Right renal cortex interstitium (tissue), 3 donors: ENCODE results near the gene TWF1. TPM values are rescaled to one million over a fixed set of nuclear protein-coding genes. Genes with fewer than 3 reads are reported as not detected.
"Not testable (repeated sequence)": the region's sequence is repeated elsewhere in the genome, so short reads cannot be mapped to it uniquely, and the experiment has no call there.

ENCODE experiments used
- DNase-seq, 3 donors: peaks; one replicate each; pipeline ENCODE4 v3.0.0-alpha.2; 2013; ENCODE audit warnings: low read depth in 3 of 3, low spot score in 2 of 3
- polyA plus RNA-seq, 3 donors: library from polyadenylated mRNA; unstranded; fragments of 120-200 nt; gene quantifications; one replicate each; pipeline ENCODE4 v1.2.1, GENCODE V29; 2013; ENCODE audit not compliant: insufficient read length in 3 of 3

Gene TWF1
- polyA plus RNA-seq, 3 donors: 77.3 to 83.9 (median 81.9) TPM

DNA sequence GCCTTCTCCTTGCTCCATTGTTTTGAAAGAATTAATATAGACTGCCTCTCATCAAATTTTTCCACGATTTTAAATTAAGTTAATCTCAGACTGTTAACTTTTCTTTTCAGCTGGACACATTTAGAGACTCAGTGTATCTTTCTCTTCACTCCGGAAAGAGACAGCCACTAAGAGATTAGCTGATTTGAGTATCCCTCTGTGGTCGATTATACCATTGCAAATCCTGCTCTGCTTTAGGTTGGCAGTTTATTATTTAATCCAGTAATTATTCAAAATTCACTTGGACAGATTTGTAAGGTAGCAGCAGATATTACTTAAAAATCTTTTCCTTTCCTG lies 588 bp upstream of the TWF1 start:
- DNase-seq: peak in 1 of 3 donors; percentile 25

DNA sequence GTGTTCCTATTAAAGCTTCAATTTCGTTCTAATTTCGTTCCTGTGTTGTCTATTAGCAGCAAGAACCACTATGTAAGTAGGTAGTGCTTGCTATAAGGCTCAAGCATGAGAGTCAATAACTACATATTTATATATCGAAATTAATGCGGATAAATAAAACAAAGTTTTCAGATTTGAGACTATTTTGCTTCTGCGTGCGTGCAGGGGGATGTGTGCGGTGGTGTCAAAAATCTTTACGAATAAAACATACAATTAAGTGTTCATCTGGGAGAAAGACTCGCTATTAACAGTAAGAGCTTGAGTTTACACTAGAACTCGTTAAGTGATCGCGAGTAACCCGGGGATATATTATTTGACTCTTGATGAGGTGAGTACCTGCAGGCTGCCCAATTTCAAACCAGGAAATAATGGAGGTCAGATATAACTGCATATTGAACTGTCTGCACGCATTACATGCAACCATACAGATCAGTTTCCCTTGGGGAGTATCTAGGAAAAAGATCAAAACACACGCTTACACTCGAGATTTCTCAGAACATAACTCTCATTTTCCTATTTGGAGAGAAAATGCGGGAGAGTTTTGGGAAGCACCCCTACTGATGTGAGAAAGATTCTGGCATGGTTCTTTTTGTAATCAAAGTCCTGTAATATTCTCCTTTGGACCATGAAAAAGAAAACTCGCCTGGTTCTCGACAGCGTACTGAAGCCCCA lies 813 bp downstream of the TWF1 start:
- peak in 1 of 3 donors; percentile 24 for DNase-seq

GRCh38 chr12:43797561-43798217 lies 8.4 kb downstream of the TWF1 start:
- no peak for DNase-seq

GRCh38 chr12:43795716-43796280 lies 10.3 kb downstream of the TWF1 start:
- no peak for DNase-seq

GRCh38 chr12:43789941-43790340 lies 16.2 kb downstream of the TWF1 start:
- DNase-seq: no peak

DNA sequence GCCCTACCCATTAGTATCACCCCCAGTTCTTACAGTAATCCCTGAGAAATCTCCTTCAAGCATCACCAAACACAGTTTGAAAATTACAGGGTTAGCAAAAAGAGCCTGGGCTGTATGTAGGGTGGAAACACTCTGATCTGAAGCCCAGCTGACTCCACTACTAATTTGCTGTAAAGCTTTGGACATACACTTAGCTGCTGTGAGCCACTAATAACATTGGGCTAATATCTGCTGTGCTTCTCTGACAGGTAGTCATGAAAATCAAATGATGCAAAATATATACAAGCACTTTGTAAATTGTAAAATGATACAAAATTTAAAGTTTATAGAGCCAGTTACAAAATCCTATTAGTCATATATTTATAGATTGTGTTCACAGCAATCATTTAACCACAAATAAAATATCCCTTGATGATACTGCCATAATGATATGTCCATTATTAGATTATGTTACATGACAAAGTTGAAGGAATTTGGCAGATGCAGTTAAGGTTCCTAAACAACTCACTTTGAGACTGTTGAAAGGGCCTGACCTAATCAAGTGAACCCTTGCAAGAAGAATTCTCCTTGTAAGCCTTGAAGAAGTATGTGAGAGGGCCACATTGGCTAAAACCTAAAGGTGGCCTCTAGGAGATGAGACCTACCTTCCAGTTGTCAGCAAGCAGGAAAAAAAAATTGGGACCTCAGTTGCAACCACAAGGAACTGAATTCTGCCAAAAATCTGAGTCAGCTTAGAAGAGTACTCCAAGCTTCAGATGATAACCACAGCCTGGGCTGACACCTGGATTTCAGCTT lies 19.0 kb downstream of the TWF1 start:
- no peak for DNase-seq

GRCh38 chr12:43776498-43776897 lies 29.6 kb downstream of the TWF1 start:
- DNase-seq: no peak

- DNase-seq: no peak
Measured at GRCh38 chr12:43766291-43766690, 39.8 kb downstream of the TWF1 start.

- no peak for DNase-seq
Measured at GRCh38 chr12:43764528-43764927, 41.6 kb downstream of the TWF1 start.

DNA sequence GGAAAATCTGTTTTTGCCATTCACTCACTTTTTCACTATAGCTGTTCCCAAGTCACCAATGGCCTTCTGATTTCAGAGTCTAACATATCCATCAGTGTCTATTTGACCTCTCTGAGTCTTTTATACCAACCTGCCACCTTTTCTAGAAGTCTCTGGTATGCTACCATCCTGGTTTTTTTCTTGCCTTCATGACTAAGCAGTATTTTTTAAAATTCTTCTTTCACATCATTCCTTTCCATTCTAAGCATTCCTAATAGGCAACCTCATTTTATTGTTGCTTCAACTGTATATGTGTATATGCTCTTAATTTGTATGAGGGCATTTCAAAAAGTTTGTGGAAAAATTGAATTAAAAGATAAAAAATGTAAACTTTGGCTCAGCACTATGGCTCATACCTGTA lies 42.3 kb downstream of the TWF1 start:
- DNase-seq: no peak

DNA sequence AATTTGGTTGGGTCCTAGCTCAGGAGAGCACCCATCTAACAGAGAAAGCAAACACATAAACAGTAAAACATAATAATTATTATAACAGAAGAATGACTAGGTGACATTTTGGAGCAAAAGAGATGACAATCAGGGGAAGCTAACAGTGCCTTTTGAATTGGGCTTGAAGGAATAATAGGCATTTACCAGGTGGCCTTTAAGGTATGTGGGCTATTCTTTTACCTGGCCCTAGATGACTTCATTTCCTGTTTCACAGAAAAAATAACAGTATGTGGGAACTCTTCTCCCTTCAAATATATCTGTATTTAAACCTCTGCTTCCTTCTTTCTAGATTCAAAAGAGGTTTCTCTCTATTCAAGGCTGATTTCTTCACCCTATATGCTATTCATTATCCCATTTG lies 43.5 kb downstream of the TWF1 start:
- DNase-seq: no peak

GRCh38 chr12:43761500-43761899 lies 44.6 kb downstream of the TWF1 start:
- no peak for DNase-seq

GRCh38 chr12:43760396-43760795 lies 45.7 kb downstream of the TWF1 start:
- DNase-seq: no peak

GRCh38 chr12:43758728-43759563 lies 47.2 kb downstream of the TWF1 start, which contains the start of the genes IRAK4 and PUS7L:
IRAK4 (plus strand) TSS chr12:43758951; CDS start chr12:43768112, 9,161 bp downstream.
PUS7L (minus strand) TSS chr12:43758790; CDS start chr12:43755245, 3,545 bp downstream.
- DNase-seq: peak; percentile 92 to 96 (median 96)

DNA sequence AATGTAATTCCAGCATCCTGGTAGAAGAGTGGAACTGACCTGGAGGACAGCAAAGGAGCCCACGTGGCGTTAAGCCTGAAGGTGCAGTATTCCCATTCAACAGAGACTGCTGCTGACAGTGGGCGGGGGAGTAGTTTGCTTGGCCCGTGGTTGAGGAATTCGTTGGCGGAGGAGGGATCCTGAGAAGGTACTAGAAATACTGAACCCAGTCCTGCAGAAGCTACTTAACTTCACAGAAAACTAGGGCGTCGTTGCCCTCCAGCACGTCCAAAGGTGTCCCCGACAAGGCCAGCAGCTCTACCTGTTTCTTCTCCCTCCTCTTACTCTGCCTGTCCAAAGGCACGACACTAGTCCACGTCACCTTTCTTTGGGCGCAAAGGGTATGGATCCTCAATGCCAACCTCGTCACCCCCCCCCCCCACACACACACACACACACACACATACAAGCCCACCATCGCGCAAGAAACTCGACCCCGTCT lies 47.8 kb downstream of the TWF1 start:
- DNase-seq: peak in 1 of 3 donors; percentile 36

- no peak for DNase-seq
Measured at GRCh38 chr12:43754015-43754414, 52.1 kb downstream of the TWF1 start.

DNA sequence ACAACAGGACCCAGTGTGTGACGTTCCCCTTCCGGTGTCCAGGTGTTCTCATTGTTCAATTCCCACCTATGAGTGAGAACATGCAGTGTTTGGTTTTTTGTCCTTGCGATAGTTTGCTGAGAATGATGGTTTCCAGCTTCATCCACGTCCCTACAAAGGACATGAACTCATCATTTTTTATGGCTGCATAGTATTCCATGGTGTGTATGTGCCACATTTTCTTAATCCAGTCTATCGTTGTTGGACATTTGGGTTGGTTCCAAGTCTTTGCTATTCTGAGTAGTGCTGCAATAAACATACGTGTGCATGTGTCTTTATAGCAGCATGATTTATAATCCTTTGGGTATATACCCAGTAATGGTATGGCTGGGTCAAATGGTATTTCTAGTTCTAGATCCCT lies 54.8 kb downstream of the TWF1 start:
- DNase-seq: not testable (repeated sequence)

- DNase-seq: no peak
Measured at GRCh38 chr12:43750814-43751213, 55.3 kb downstream of the TWF1 start.

DNA sequence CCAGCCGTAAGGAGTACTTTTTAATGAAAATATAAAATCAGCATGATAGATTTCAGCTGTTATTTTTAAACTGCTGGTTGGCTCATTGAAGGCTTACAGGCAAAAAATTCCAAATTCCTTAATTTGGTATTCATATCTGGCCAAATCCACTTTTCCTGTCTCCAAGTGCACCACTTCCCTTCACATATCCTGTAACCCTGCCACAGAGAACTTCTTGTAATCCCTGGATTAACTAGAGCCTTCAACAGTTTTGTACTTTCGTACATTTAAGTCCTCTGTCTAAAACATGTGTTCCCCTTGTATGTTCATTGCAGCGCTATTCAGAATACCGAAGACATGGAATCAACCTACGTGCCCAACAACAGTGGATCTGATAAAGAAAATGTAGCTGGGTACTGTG lies 57.1 kb downstream of the TWF1 start:
- no peak for DNase-seq

DNA sequence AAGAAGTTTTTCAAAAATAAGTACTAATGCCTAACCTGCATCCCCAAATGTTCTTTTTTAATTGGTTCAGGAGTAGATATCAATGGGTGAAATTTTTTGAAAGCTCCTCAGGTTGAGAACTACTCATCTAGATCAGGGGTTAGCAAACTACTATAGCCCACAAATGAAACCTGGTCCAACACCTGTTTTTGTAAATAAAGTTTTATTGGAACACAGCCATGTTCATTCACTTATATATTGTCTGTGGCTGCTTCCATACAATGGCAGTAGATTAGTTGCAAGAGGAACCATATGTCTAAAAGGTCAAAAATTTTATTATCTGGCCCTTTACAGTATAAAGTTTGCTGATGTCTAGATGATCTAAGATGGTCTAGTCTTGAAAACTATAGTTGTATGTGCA lies 61.3 kb downstream of the TWF1 start:
- no peak for DNase-seq
